HEK293 (cell line): Measurements from ENCODE around the gene RFPL1.

Experiments
- CTCF ChIA-PET: fragments of 350-600 bp; formaldehyde crosslinking; extraction: SDS; loops from one replicate; lab custom pipeline; 2021; ENCODE audit warnings: antibody characterized with exemption; lab: Yijun Ruan, JAX
- POLR2A ChIA-PET: fragments of 300-600 bp; formaldehyde crosslinking; extraction: SDS; loops from one replicate; lab custom pipeline; 2020; ENCODE audit warnings: antibody characterized with exemption, inconsistent platforms; lab: Yijun Ruan, JAX
- H3K27ac ChIP-seq: fragments of 200-500 bp; sonication (Bioruptor generic); 2 replicates; pipeline ENCODE4 v1.5.1; 2014; ENCODE audit warnings: low read depth, low read length, control low read depth, inconsistent platforms; ENCODE audit errors: extremely low read depth
- H3K36me3 ChIP-seq, 2 experiments: fragments of 200-500 bp in 1 of 2; sonication (Bioruptor generic) in 1 of 2; 1 replicate in 1 of 2; 2 replicates in 1 of 2; pipeline ENCODE4 v1.5.1; 2014 to 2017; ENCODE audit warnings: inconsistent platforms in 2 of 2, low read length in 2 of 2; ENCODE audit not compliant: control insufficient read depth in 2 of 2, insufficient read depth in 1 of 2
- H3K4me1 ChIP-seq: fragments of 200-500 bp; sonication (Bioruptor generic); 2 replicates; pipeline ENCODE4 v1.5.1; 2014; ENCODE audit warnings: mild to moderate bottlenecking, low read length, inconsistent platforms; ENCODE audit not compliant: control insufficient read depth, insufficient read depth
- H3K4me3 ChIP-seq: 2 replicates; pipeline ENCODE4 v1.5.1; 2011; ENCODE audit warnings: low read depth, mild to moderate bottlenecking, control low read depth, low read length, moderate library complexity
- H3K9me3 ChIP-seq: fragments of 200-500 bp; sonication (Bioruptor generic); 2 replicates; pipeline ENCODE4 v1.5.1; 2014; ENCODE audit warnings: low read depth, low read length, inconsistent platforms; ENCODE audit not compliant: control insufficient read depth, insufficient read depth
- ATF2 ChIP-seq: fragments of 450-650 bp; formaldehyde crosslinking; IDR thresholded peaks from 2 replicates; pipeline ENCODE4 v1.5.1; 2016; ENCODE audit warnings: missing biosample characterization, missing genetic modification characterization, low read depth
- EGR2 ChIP-seq: fragments of 450-650 bp; formaldehyde crosslinking; IDR thresholded peaks from 2 replicates; pipeline ENCODE4 v1.5.1; 2016; ENCODE audit warnings: low read depth, missing biosample characterization, missing genetic modification characterization
- PRDM10 ChIP-seq: fragments of 450-650 bp; formaldehyde crosslinking; IDR thresholded peaks from 2 replicates; pipeline ENCODE4 v1.5.1; 2016; ENCODE audit warnings: missing biosample characterization, missing genetic modification characterization
- PRDM2 ChIP-seq: fragments of 450-650 bp; formaldehyde crosslinking; IDR thresholded peaks from 2 replicates; pipeline ENCODE4 v1.5.1; 2016; ENCODE audit warnings: missing biosample characterization, missing genetic modification characterization, borderline replicate concordance
- TCF7L2 ChIP-seq: IDR thresholded peaks from 2 replicates; pipeline ENCODE4 v1.6.1; 2011; ENCODE audit warnings: low read depth, mild to moderate bottlenecking, inconsistent platforms, low read length, moderate library complexity, borderline replicate concordance
- TRIM28 ChIP-seq: IDR thresholded peaks from 2 replicates; pipeline ENCODE4 v1.6.1; 2011; ENCODE audit warnings: low read length, control low read depth, borderline replicate concordance
- ZFHX2 ChIP-seq: fragments of 450-650 bp; formaldehyde crosslinking; conservative IDR thresholded peaks from 2 replicates; pipeline ENCODE4 v1.5.1; 2016; ENCODE audit warnings: missing biosample characterization, missing genetic modification characterization
- ZNF10 ChIP-seq: fragments of 450-650 bp; formaldehyde crosslinking; IDR thresholded peaks from 2 replicates; pipeline ENCODE4 v1.5.1; 2017; ENCODE audit warnings: missing biosample characterization, missing genetic modification characterization
- ZNF132 ChIP-seq: fragments of 450-650 bp; formaldehyde crosslinking; IDR thresholded peaks from 2 replicates; pipeline ENCODE4 v1.5.1; 2017; ENCODE audit warnings: missing biosample characterization, missing genetic modification characterization, borderline replicate concordance
- ZNF311 ChIP-seq: fragments of 450-650 bp; formaldehyde crosslinking; IDR thresholded peaks from 2 replicates; pipeline ENCODE4 v1.5.1; 2017; ENCODE audit warnings: missing biosample characterization, missing genetic modification characterization, borderline replicate concordance
- ZNF335 ChIP-seq: fragments of 450-650 bp; formaldehyde crosslinking; conservative IDR thresholded peaks from 2 replicates; pipeline ENCODE4 v1.5.1; 2016; ENCODE audit warnings: missing biosample characterization, missing genetic modification characterization
- ZNF416 ChIP-seq: fragments of 450-650 bp; formaldehyde crosslinking; IDR thresholded peaks from 2 replicates; pipeline ENCODE4 v1.5.1; 2016; ENCODE audit warnings: missing biosample characterization, missing genetic modification characterization
- ZNF449 ChIP-seq: fragments of 450-650 bp; formaldehyde crosslinking; IDR thresholded peaks from 2 replicates; pipeline ENCODE4 v1.5.1; 2017; ENCODE audit warnings: missing biosample characterization, mild to moderate bottlenecking, missing genetic modification characterization, moderate library complexity
- ZNF48 ChIP-seq: fragments of 450-650 bp; formaldehyde crosslinking; IDR thresholded peaks from 2 replicates; pipeline ENCODE4 v1.5.1; 2016; ENCODE audit warnings: missing biosample characterization, missing genetic modification characterization
- ZNF555 ChIP-seq: fragments of 450-650 bp; formaldehyde crosslinking; conservative IDR thresholded peaks from 2 replicates; pipeline ENCODE4 v1.5.1; 2017; ENCODE audit warnings: missing biosample characterization, mild to moderate bottlenecking, missing genetic modification characterization, inconsistent platforms
- ZNF621 ChIP-seq: fragments of 450-650 bp; formaldehyde crosslinking; IDR thresholded peaks from 2 replicates; pipeline ENCODE4 v1.5.1; 2017; ENCODE audit warnings: missing biosample characterization, missing genetic modification characterization
- ZNF624 ChIP-seq: fragments of 450-650 bp; formaldehyde crosslinking; IDR thresholded peaks from 2 replicates; pipeline ENCODE4 v1.5.1; 2017; ENCODE audit warnings: missing biosample characterization, missing genetic modification characterization
- ZNF776 ChIP-seq: fragments of 450-650 bp; formaldehyde crosslinking; IDR thresholded peaks from 2 replicates; pipeline ENCODE4 v1.5.0; 2017; ENCODE audit warnings: missing biosample characterization, missing genetic modification characterization, borderline replicate concordance
- ZNF791 ChIP-seq: fragments of 450-650 bp; formaldehyde crosslinking; IDR thresholded peaks from 2 replicates; pipeline ENCODE4 v1.5.1; 2016; ENCODE audit warnings: missing biosample characterization, missing genetic modification characterization
- ZNF837 ChIP-seq: fragments of 450-650 bp; formaldehyde crosslinking; IDR thresholded peaks from 2 replicates; pipeline ENCODE4 v1.5.1; 2016; ENCODE audit warnings: missing biosample characterization, missing genetic modification characterization

The RFPL1 gene

DNA sequence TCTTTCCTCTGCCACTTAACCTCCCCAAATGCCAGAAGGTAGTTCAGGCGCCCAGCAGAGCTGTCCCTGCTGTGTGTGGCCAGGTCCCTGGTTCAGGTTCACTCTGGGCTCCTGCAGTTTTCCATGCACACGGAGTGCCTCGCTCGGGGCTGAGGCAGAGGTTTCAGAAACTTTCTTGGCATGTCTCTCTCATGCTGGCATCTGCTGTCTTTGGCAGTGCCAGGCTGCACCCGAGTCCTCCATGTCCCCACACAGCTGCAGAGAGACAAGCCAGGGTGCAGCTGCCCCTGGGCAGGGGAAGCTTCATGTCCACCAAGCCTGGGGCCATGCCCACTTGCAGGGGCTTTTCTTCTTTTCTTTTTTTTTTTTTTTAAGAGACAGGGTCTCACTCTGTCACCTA lies 34.6 kb downstream of the RFPL1 start:
- POLR2A ChIA-PET, result no interaction called here
- H3K36me3 ChIP-seq, result no peaks in the 10 kb centered on the region
- TF ChIP-seq ZNF416 (tag by site-specific recombination), result no peak
- no peak for TF ChIP-seq ZNF837 (tag by site-specific recombination)
- no peak for TF ChIP-seq ZNF776 (tag by site-specific recombination)
- TF ChIP-seq ZNF791 (tag by site-specific recombination), result no peak
- TF ChIP-seq ZNF624 (tag by site-specific recombination), result no peak
- no peak for TF ChIP-seq ZNF449 (tag by site-specific recombination)
- no peak for TF ChIP-seq ZNF311 (tag by site-specific recombination)
- TF ChIP-seq TRIM28, result no peak
- no peak for TF ChIP-seq ZNF10 (tag by site-specific recombination)
- TF ChIP-seq, all 188 proteins: peak for 0
- no peak overlapping the region for H3K27ac ChIP-seq
- no peak overlapping the region for H3K4me3 ChIP-seq
- CTCF ChIA-PET, result interaction anchor here (0.5 to 2.4 kb wide), 3 partner anchors 18 to 1140 kb away, joined by 4 to 12 read pairs (median 5); no protein-coding TSS in a partner anchor
- H3K9me3 ChIP-seq, result no peaks in the 10 kb centered on the region
- H3K4me1 ChIP-seq, result no peaks in the 10 kb centered on the region

GRCh38 chr22:29475550-29475949 lies 37.2 kb downstream of the RFPL1 start:
- ChIA-PET POLR2A (no interaction called here), CTCF (interaction anchor here (0.6 to 1.4 kb wide), 2 partner anchors 16 to 49 kb away, joined by 3 to 4 read pairs; no protein-coding TSS in a partner anchor)
- H3K27ac ChIP-seq, result no peak overlapping the region
- TF ChIP-seq ZNF555, result no peak
- TF ChIP-seq EGR2 (tag by site-specific recombination), result peak; percentile 58
- TF ChIP-seq PRDM10 (tag by site-specific recombination), result no peak
- TF ChIP-seq ZNF335 (tag by site-specific recombination), result no peak
- TF ChIP-seq ZNF621 (tag by site-specific recombination), result no peak
- no peak for TF ChIP-seq ZNF132 (tag by site-specific recombination)
- no peak for TF ChIP-seq ATF2 (tag by site-specific recombination)
- TF ChIP-seq ZNF48 (tag by site-specific recombination), result no peak
- TF ChIP-seq PRDM2 (tag by site-specific recombination), result no peak
- TF ChIP-seq TCF7L2, result no peak
- peak; percentile 69 for TF ChIP-seq ZFHX2
- H3K9me3 ChIP-seq, result no peaks in the 10 kb centered on the region
- H3K4me3 ChIP-seq, result no peak overlapping the region
- no peaks in the 10 kb centered on the region for H3K36me3 ChIP-seq
- no peaks in the 10 kb centered on the region for H3K4me1 ChIP-seq
